ENCODE measurements around the gene EMC9. TPM values are rescaled to one million over a fixed set of nuclear protein-coding genes. Genes with fewer than 3 reads are reported as not detected.

Gene EMC9
- total RNA-seq, 4 donors from 2014 or later, result 13.6 to 18.8 (median 16.3) TPM

DNA sequence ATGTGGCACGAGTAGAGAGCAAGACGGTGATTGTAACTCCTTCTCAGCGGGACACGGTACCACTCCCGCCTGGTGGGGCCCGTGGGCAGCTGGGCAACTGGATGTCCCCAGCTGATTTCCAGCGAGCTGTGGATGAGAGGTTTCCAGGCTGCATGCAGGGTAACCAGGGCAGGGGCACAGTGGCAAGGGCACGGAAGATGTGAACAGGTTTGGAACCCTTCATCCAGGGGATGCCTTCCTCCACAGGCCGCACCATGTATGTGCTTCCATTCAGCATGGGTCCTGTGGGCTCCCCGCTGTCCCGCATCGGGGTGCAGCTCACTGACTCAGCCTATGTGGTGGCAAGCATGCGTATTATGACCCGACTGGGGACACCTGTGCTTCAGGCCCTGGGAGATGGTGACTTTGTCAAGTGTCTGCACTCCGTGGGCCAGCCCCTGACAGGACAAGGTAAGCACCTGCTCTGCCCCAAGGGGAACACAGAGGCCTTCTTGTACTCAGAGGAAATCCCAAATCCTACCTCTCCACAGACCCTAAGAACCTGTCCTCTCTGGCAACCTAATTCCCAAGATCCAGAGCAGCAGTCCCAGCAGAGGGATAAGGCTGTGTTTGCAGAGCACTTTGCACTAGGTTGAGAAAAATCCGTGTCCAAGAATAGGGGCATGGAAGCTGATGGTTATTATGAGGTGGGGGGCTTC is 43.0 kb downstream of the EMC9 start:
- TF ChIP-seq, protein P1, sequence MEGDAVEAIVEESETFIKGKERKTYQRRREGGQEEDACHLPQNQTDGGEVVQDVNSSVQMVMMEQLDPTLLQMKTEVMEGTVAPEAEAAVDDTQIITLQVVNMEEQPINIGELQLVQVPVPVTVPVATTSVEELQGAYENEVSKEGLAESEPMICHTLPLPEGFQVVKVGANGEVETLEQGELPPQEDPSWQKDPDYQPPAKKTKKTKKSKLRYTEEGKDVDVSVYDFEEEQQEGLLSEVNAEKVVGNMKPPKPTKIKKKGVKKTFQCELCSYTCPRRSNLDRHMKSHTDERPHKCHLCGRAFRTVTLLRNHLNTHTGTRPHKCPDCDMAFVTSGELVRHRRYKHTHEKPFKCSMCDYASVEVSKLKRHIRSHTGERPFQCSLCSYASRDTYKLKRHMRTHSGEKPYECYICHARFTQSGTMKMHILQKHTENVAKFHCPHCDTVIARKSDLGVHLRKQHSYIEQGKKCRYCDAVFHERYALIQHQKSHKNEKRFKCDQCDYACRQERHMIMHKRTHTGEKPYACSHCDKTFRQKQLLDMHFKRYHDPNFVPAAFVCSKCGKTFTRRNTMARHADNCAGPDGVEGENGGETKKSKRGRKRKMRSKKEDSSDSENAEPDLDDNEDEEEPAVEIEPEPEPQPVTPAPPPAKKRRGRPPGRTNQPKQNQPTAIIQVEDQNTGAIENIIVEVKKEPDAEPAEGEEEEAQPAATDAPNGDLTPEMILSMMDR (IDR thresholded peaks at IDR 0.05 in 4 of 5, conservative IDR thresholded peaks at IDR 0.05 in 1 of 5), result no peak
- no peak for TF ChIP-seq POLR2A (IDR thresholded peaks at IDR 0.05)
- Histone ChIP-seq H3K9me3 (no peaks in the 10 kb centered on the region), H3K27me3 (no peaks in the 10 kb centered on the region), H3K4me1 (peaks cover 10 to 13% of the 10 kb centered on the region in 2 donors), H3K4me3 (no peak overlapping the region), H3K36me3 (no peaks in the 10 kb centered on the region), H3K27ac (no peak overlapping the region)
- ATAC-seq (no peak), DNase-seq (no peak)
- in situ Hi-C loops (cut with MboI; ENCODE audit: low sequenced_read_pairs in 4 of 4) (no loop called here), intact Hi-C loops (cut with DNase I; ENCODE audit: low total_unique reads) (no loop called here)

DNA sequence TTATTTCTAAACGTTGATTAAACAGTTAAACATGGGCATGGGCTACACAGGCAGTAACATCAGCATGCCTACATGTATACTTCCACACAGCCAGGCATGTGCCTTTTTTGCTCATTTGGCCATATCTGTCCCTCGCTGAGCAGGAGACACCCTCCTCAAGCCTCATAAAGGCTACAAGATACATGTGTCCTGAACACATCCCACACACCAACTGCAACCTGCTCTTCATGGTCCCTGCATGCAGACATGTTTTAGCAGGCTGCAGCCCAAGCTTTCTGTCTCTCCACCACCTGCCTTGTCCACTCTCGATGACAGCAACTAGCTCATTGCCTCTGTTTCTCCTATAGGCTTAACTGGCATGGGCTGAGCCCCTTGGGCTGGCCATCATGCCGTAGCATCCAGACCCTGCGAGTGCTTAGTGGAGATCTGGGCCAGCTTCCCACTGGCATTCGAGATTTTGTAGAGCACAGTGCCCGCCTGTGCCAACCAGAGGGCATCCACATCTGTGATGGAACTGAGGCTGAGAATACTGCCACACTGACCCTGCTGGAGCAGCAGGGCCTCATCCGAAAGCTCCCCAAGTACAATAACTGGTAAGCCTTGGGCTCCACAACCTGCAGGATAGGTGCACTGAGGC is 44.7 kb downstream of the EMC9 start:
- H3K27me3 ChIP-seq, result no peaks in the 10 kb centered on the region
- in situ Hi-C loops (cut with MboI; ENCODE audit: low sequenced_read_pairs in 4 of 4), result no loop called here
- ATAC-seq, result no peak
- intact Hi-C loops (cut with DNase I; ENCODE audit: low total_unique reads), result no loop called here
- no peak overlapping the region for H3K4me3 ChIP-seq
- no peak overlapping the region for H3K27ac ChIP-seq
- H3K9me3 ChIP-seq, result no peaks in the 10 kb centered on the region
- DNase-seq, result no peak
- H3K36me3 ChIP-seq, result no peaks in the 10 kb centered on the region
- peaks cover 10 to 14% of the 10 kb centered on the region in 2 donors for H3K4me1 ChIP-seq
- TF ChIP-seq POLR2A (IDR thresholded peaks at IDR 0.05), result no peak
- TF ChIP-seq, protein P1 (IDR thresholded peaks at IDR 0.05 in 4 of 5, conservative IDR thresholded peaks at IDR 0.05 in 1 of 5), result no peak

DNA sequence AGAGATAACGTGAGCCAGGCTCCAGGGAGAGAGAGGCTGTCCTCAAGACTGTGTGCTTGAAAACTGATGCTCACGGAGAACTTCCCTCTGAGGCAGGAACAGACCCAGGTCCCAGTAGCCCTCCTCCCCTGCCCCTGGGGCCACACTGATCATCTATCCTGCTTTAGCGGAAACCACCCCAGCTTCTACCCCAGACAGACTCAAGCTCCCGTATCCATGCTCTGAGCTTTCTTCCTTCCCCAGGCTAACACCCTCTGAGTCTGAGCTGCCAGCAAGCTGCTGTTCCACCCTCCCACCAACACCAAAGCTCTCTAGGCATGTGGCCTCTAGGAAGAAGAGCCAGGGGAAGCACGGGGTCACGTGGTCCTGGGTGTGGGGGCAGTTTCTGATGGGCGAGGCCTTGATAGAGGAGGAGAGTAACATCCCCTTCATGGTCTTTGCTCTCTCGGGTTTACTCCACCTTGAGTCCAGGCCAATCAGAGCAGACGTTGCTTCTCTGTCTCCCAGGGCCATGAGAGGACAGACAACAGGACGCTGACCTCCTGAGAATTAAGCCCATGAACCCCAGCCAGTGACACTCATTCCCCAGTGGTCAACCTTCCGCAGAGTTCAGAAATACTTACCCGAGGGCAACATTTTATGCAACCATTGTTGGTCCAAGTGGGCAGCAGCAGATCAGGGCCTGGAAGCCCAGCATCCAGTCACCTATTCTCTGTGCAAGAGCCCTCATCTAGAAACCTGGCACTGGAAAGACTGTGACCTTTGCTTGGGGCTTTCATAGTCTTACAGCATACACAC is 45.9 kb downstream of the EMC9 start:
- peak overlapping the region; percentile 75 to 97 (median 90) for H3K4me3 ChIP-seq
- H3K36me3 ChIP-seq, result no peaks in the 10 kb centered on the region
- intact Hi-C loops (cut with DNase I; ENCODE audit: low total_unique reads), result loop anchor here (2.0 kb wide), 2 partner anchors 19 to 65 kb away; partner anchors contain the start of genes DCAF11, IRF9 and NRL
- in situ Hi-C loops (cut with MboI; ENCODE audit: low sequenced_read_pairs in 4 of 4), result no loop called here
- no peak for ATAC-seq
- peak overlapping the region; percentile 83 to 88 (median 88) for H3K27ac ChIP-seq
- peak in 1 of 2 donors; percentile 37 for DNase-seq
- H3K9me3 ChIP-seq, result no peaks in the 10 kb centered on the region
- TF ChIP-seq, protein P1 (IDR thresholded peaks at IDR 0.05 in 4 of 5, conservative IDR thresholded peaks at IDR 0.05 in 1 of 5), result no peak
- no peak for TF ChIP-seq POLR2A (IDR thresholded peaks at IDR 0.05)
- no peaks in the 10 kb centered on the region for H3K27me3 ChIP-seq
- peaks cover 10 to 14% of the 10 kb centered on the region in 2 donors for H3K4me1 ChIP-seq

DNA sequence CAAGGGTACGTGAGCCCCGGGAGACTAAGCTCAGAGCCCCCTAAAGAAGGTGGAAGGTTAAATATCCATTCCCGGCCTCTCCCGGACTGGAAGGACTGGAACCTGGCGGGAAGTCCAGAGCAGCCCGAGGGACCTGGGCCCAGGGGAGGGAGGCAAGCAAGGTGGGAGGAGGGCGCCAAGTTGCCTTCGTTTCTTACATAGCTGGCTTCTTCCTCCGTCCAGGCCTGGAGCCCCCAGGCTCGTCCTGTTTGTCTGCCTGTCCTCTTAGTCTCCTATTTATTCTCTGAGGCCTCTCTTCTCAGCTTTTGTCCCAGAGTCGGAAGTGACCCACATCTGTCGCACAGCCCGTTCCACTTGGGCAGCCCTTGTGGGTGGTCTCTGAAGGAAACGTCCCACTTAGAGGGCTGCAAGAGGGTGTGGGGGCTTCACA is 46.5 kb downstream of the EMC9 start:
- Histone ChIP-seq H3K9me3 (no peaks in the 10 kb centered on the region), H3K36me3 (no peaks in the 10 kb centered on the region), H3K27ac (peak overlapping the region; percentile 83 to 88 (median 88)), H3K27me3 (no peaks in the 10 kb centered on the region), H3K4me1 (peaks cover 10 to 14% of the 10 kb centered on the region in 2 donors), H3K4me3 (peak overlapping the region; percentile 75 to 97 (median 90))
- no peak for DNase-seq
- intact Hi-C loops (cut with DNase I; ENCODE audit: low total_unique reads), result loop anchor here (2.0 kb wide), 2 partner anchors 20 to 66 kb away; partner anchors contain the start of genes DCAF11, IRF9 and NRL
- TF ChIP-seq POLR2A (IDR thresholded peaks at IDR 0.05), result no peak
- TF ChIP-seq, protein P1 (IDR thresholded peaks at IDR 0.05 in 4 of 5, conservative IDR thresholded peaks at IDR 0.05 in 1 of 5), result no peak
- ATAC-seq, result no peak
- in situ Hi-C loops (cut with MboI; ENCODE audit: low sequenced_read_pairs in 4 of 4), result loop anchor here in 1 of 4 donors (5.0 kb wide), 1 partner anchor 38 kb away; no protein-coding TSS in a partner anchor
